ENCODE data around the gene ERMARD.

The ERMARD gene

DNA sequence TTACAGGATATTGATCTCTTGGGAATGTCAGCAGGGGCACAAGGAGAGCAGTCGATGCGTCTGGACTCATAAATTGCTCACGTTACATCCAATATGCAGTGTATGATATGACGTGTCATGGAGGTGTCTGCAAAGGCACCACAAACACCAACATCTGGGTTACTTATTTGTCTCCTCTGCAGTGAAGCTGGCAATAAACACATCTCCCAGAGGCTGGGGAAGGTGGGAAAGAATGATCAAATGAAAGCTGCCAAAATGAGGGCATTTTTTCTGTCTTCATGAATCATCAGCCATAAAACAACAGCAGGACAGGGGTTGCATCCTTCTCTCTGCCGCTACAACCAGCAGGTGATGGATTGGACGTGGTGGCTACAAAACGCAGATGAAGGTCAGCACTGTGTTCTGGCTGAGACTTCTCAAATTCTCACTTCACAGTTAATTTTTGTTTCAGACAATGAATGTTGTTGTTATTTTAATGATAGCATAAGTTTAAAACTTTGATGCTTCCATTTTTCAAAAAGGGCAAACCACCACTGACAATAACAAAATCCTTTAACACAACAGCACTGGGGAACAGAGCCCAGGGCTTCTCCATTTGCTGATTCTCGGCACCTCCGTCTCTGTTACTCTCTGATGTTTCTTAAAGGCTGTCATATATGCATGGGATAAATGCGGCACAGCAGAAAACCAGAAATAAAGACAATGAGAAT is 47.5 kb downstream of the ERMARD start:
- no peaks in the 10 kb centered on the region for H3K36me3 ChIP-seq (ENCODE audit: insufficient read depth, low read length)
- H3F3A ChIP-seq (ENCODE audit: low read depth): no peaks in the 10 kb centered on the region
- no peaks in the 10 kb centered on the region for H3K79me2 ChIP-seq (ENCODE audit: insufficient read depth, low read length)
- H3K27me3 ChIP-seq (ENCODE audit: insufficient read depth, low read length, poor library complexity, severe bottlenecking): peaks cover under 1% of the 10 kb centered on the region
- H3K9me3 ChIP-seq (ENCODE audit: insufficient read depth, low read depth, low read length): no peaks in the 10 kb centered on the region
- H3K9ac ChIP-seq (ENCODE audit: low read depth, low read length, poor library complexity, severe bottlenecking): no peak overlapping the region
- no peaks in the 10 kb centered on the region for H4K20me1 ChIP-seq (ENCODE audit: insufficient read depth, low read length, poor library complexity, severe bottlenecking)
- no peak overlapping the region for H2AFZ ChIP-seq (ENCODE audit: low read length)
- H3K9me2 ChIP-seq (replicated peaks; ENCODE audit: low read depth, low read length): no peaks in the 10 kb centered on the region
- no peak overlapping the region for H3K4me2 ChIP-seq (ENCODE audit: low read depth, low read length, poor library complexity, severe bottlenecking)
- H3K4me1 ChIP-seq (ENCODE audit: insufficient read depth, low read length, poor library complexity, severe bottlenecking): peaks cover 17% of the 10 kb centered on the region
- TF ChIP-seq, protein P1, sequence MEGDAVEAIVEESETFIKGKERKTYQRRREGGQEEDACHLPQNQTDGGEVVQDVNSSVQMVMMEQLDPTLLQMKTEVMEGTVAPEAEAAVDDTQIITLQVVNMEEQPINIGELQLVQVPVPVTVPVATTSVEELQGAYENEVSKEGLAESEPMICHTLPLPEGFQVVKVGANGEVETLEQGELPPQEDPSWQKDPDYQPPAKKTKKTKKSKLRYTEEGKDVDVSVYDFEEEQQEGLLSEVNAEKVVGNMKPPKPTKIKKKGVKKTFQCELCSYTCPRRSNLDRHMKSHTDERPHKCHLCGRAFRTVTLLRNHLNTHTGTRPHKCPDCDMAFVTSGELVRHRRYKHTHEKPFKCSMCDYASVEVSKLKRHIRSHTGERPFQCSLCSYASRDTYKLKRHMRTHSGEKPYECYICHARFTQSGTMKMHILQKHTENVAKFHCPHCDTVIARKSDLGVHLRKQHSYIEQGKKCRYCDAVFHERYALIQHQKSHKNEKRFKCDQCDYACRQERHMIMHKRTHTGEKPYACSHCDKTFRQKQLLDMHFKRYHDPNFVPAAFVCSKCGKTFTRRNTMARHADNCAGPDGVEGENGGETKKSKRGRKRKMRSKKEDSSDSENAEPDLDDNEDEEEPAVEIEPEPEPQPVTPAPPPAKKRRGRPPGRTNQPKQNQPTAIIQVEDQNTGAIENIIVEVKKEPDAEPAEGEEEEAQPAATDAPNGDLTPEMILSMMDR (conservative IDR thresholded peaks at IDR 0.05; ENCODE audit: low read length): no peak
- no peak for TF ChIP-seq EZH2phosphoT487 (IDR thresholded peaks at IDR 0.05; ENCODE audit: borderline replicate concordance)
- H3K4me3 ChIP-seq (ENCODE audit: low read length, poor library complexity, severe bottlenecking): no peak overlapping the region

DNA sequence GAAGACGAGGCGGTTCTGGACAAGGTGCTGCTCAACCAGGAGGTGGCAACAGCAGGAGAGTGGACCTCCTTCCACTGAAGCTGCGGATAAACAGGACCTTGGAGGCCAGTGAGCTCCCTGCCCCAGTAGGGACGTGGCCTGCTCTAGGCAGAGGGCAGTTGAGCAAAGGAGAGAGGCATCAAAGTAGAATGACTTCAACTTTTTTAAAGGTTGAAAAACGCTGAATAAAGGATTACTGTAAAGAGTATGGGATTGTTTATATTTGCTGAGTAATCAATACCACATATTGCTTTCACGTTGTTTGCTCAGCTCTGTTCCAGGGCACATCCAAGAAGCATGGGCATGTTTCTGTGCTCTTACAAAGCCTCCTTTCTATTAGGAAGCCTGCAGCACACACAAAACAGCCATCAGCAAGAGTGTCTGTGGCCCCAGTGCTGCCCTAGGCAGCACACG is 48.1 kb downstream of the ERMARD start:
- TF ChIP-seq EZH2phosphoT487 (IDR thresholded peaks at IDR 0.05; ENCODE audit: borderline replicate concordance): no peak
- TF ChIP-seq, protein P1 (conservative IDR thresholded peaks at IDR 0.05; ENCODE audit: low read length): no peak

DNA sequence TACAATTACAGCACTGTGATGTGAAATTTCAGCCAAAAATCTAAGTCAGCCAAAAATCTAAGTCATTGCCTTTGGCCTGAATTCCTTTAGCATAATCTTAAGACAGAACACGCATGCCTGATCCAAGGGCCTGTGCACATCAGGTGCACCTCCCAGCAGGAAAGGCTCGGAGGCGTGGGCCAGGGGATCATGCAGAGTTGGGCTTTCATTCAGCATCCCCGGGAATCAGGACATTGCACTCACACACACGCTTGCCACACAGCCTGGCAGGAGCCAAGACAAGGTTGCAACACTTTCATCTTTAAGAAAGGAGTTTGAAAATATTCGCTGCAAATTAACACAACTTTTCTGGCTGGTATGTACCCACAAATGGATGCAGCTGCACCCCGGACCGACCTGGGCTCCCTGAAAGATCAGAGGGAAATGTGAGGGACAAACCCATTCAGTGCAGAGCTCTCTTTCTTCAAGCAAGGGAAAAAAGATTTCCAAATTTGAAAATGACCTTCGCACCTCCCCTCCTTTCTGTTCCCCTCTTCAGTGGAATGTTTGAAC is 48.8 kb downstream of the ERMARD start:
- H3K9me3 ChIP-seq (ENCODE audit: insufficient read depth, low read depth, low read length): no peaks in the 10 kb centered on the region
- no peaks in the 10 kb centered on the region for H4K20me1 ChIP-seq (ENCODE audit: insufficient read depth, low read length, poor library complexity, severe bottlenecking)
- H3K4me2 ChIP-seq (ENCODE audit: low read depth, low read length, poor library complexity, severe bottlenecking): no peak overlapping the region
- no peaks in the 10 kb centered on the region for H3K9me2 ChIP-seq (replicated peaks; ENCODE audit: low read depth, low read length)
- peaks cover 13% of the 10 kb centered on the region for H3K27me3 ChIP-seq (ENCODE audit: insufficient read depth, low read length, poor library complexity, severe bottlenecking)
- H3K4me1 ChIP-seq (ENCODE audit: insufficient read depth, low read length, poor library complexity, severe bottlenecking): peaks cover 24% of the 10 kb centered on the region
- H2AFZ ChIP-seq (ENCODE audit: low read length): no peak overlapping the region
- no peak overlapping the region for H3K9ac ChIP-seq (ENCODE audit: low read depth, low read length, poor library complexity, severe bottlenecking)
- no peak overlapping the region for H3K4me3 ChIP-seq (ENCODE audit: low read length, poor library complexity, severe bottlenecking)
- TF ChIP-seq, protein P1 (conservative IDR thresholded peaks at IDR 0.05; ENCODE audit: low read length): no peak
- TF ChIP-seq EZH2phosphoT487 (IDR thresholded peaks at IDR 0.05; ENCODE audit: borderline replicate concordance): no peak
- no peaks in the 10 kb centered on the region for H3K36me3 ChIP-seq (ENCODE audit: insufficient read depth, low read length)
- H3K79me2 ChIP-seq (ENCODE audit: insufficient read depth, low read length): no peaks in the 10 kb centered on the region
- H3F3A ChIP-seq (ENCODE audit: low read depth): no peaks in the 10 kb centered on the region

More for the DNA sequence above, 48.1 kb downstream of the ERMARD start:
- H3K36me3 ChIP-seq (ENCODE audit: insufficient read depth, low read length): no peaks in the 10 kb centered on the region
- no peak overlapping the region for H3K9ac ChIP-seq (ENCODE audit: low read depth, low read length, poor library complexity, severe bottlenecking)
- H3K4me1 ChIP-seq (ENCODE audit: insufficient read depth, low read length, poor library complexity, severe bottlenecking): peaks cover 23% of the 10 kb centered on the region
- H3K9me2 ChIP-seq (replicated peaks; ENCODE audit: low read depth, low read length): no peaks in the 10 kb centered on the region
- no peaks in the 10 kb centered on the region for H3K79me2 ChIP-seq (ENCODE audit: insufficient read depth, low read length)
- no peak overlapping the region for H2AFZ ChIP-seq (ENCODE audit: low read length)
- no peaks in the 10 kb centered on the region for H3F3A ChIP-seq (ENCODE audit: low read depth)
- peaks cover 6% of the 10 kb centered on the region for H3K27me3 ChIP-seq (ENCODE audit: insufficient read depth, low read length, poor library complexity, severe bottlenecking)
- H4K20me1 ChIP-seq (ENCODE audit: insufficient read depth, low read length, poor library complexity, severe bottlenecking): no peaks in the 10 kb centered on the region
- no peak overlapping the region for H3K4me3 ChIP-seq (ENCODE audit: low read length, poor library complexity, severe bottlenecking)
- H3K9me3 ChIP-seq (ENCODE audit: insufficient read depth, low read depth, low read length): no peaks in the 10 kb centered on the region
- no peak overlapping the region for H3K4me2 ChIP-seq (ENCODE audit: low read depth, low read length, poor library complexity, severe bottlenecking)
